DMS 273 (cell line): Measurements from ENCODE around the gene SUDS3.

Source experiments
- DNase-seq: peaks from one replicate; lab custom pipeline; 2025; ENCODE audit not compliant: unreplicated experiment; lab: John Stamatoyannopoulos, UW

The SUDS3 gene

DNA sequence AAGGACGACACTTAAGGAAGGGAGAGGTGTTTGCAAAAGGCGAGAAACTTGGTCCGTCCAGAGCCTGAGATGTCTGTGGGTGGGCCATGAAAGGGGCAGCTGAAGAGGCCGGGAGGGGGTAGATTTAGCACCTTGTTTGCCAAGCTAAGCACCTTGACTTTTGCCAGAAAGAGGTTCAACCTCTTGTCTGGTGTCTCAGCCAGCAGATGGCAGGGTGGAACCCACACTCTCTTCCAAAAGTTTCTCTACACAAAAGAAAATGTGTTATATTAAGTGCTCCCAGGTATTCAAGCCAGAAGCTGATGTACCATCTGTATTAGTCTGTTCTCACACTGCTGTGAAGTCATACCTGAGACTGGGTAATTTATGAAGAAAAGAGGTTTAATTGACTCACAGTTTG is 69.9 kb downstream of the SUDS3 start:
- DNase-seq, result no peak

GRCh38 chr12:118447181-118447580 is 70.8 kb downstream of the SUDS3 start:
- DNase-seq, result no peak

GRCh38 chr12:118448341-118448740 is 72.0 kb downstream of the SUDS3 start:
- DNase-seq, result no peak

DNA sequence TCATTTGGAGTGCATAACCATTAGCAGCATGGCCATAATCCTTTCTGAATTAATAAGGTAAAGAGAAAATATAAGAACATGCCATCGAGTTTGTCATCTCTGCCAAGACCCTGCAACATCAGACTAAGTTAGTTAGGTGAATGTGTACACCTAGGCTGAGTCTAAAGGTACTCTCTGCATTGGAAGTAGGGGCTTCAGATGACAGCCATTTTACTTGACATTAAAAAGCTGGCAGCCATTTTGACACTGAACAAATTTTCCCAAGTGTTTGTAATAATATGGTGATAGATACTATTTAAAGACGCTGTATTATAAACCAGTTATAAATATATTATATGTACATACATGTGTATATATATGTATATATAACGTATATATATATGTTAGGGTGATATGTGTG is 79.0 kb downstream of the SUDS3 start:
- no peak for DNase-seq

GRCh38 chr12:118456741-118457140 is 80.4 kb downstream of the SUDS3 start:
- DNase-seq, result no peak

DNA sequence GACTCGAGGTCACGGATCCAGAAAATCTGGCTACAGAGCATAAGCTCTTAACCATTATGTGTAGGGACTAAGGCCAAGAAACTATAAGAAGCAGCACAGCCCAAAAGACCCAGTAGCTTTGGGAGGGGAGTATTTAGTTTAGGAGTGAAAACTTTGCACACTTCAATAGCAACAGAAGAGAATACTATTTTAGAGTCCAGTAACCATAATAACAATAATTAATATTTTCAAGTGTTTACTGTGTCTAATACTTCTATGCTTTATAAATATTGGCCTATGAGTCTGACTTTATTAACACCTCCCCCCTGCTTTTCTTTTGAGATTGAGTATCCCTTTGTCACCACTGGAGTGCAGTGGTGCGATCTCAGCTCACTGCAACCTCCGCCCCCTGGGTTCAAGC is 82.8 kb downstream of the SUDS3 start:
- no peak for DNase-seq

DNA sequence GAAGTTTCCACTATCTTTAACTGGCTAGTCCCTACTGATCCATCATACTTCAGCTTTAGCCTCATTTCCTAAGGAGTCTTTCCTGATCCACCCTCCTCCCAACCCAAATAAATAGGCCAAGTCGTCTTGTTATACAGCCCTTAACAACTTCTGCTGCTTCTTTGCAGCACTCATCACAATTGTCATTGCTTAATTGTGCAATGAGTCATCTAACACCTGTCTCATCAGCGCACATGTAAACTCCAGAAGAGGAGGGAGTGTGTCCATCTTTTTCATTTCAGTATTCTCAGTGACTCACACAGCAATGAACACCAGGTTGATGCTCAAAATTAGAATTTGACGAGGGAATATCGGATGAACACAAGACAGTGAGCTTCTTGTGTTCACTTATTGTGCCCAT is 87.3 kb downstream of the SUDS3 start:
- no peak for DNase-seq

DNA sequence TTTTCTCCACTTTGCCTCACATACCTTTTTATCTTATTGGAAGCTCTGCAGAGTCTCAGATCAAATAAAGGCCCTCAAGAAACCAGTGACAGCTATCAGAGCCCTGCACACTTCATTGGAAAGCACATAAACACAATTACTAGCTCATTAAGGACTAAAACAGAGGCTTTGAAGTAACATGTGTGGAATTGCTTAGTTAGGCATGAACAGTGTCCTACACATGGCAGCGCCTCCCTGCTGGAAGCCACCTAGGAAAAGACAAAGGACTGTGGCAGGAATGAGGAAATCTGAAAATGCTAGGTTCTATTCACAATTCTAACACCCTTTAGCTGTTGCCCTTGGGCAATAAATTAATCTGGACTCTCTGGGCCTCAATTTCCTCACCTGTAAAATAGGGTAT is 89.4 kb downstream of the SUDS3 start:
- DNase-seq, result no peak
